ENCODE measurements around the gene C1D.
A peak's percentile ranks its signal among the peaks of the same experiment; 100 is the strongest.
"Not testable (repeated sequence)": the region's sequence is repeated elsewhere in the genome, so short reads cannot be mapped to it uniquely, and the experiment has no call there.

Gene C1D, protein sequence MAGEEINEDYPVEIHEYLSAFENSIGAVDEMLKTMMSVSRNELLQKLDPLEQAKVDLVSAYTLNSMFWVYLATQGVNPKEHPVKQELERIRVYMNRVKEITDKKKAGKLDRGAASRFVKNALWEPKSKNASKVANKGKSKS

GRCh38 chr2:68062680-68063387 is at the start of gene C1D:
TSS of gene C1D (minus strand) at chr2:68063004. CDS start at chr2:68047310, 15,694 bp downstream.
- peak; percentile 69 for DNase-seq

DNA sequence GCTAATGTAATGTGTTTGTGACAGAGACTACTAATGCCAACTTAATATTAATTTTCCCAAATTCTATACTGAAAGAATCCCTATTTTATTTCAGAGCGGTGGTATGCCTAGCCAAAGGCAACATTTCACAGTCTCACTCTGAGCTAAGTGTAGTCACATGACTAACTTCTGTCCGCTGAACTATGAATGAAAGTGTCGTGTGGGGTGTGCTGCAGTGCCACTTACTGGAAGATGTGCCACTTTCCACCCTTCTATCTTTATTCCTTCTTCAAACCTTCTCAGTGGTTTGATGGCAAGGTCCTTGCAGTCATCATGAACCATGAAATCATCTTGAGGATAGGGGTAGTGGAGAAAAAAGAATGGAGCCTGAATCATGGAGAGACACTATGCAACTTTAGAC is 47.3 kb upstream of the C1D start:
- no peak for DNase-seq

DNA sequence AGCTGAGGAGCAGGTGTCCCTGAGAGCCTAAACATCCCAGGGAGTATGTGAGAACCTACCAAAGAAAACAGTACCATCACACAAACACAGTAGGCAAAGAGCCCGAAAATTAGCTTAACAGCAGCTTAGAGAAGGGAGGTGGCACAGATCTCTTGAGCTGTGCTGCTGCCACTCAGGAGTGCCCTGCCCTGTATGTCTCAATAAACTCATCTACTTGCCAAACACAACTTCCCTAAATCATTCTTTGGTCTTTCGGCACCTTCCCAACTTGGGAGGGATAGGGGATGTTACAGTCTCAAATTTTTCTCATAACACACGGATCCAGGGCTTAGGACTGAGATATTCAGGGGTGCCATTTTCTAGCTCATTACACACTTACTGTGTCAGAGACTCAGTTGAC is 45.3 kb upstream of the C1D start:
- no peak for DNase-seq

- no peak for DNase-seq
These were observed 44.7 kb upstream of the C1D start for GRCh38 chr2:68107475-68107874.

- no peak for DNase-seq
These were observed 41.5 kb upstream of the C1D start for GRCh38 chr2:68104111-68104835.

DNA sequence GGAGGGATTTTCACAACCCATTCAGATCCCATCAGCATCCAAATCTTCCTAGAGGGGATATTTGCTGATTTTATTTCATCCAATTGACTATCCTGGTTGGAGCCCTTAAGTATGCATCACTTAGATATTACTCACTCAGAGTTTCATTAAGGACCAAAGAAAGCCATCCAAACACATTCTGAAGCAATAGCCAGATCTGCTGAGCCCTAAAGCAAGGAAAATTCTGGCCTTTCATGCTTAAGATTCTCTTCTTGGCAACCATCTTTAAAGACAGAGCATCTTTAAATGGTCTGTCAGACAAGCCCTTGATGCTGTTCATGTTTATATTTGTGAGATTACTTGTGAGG is 40.9 kb upstream of the C1D start:
- no peak for DNase-seq

GRCh38 chr2:68103030-68103708 is 40.4 kb upstream of the C1D start:
- no peak for DNase-seq

GRCh38 chr2:68100189-68100588 is 37.4 kb upstream of the C1D start:
- DNase-seq = no peak

- no peak for DNase-seq
These were observed 36.5 kb upstream of the C1D start for GRCh38 chr2:68099260-68099659.

DNA sequence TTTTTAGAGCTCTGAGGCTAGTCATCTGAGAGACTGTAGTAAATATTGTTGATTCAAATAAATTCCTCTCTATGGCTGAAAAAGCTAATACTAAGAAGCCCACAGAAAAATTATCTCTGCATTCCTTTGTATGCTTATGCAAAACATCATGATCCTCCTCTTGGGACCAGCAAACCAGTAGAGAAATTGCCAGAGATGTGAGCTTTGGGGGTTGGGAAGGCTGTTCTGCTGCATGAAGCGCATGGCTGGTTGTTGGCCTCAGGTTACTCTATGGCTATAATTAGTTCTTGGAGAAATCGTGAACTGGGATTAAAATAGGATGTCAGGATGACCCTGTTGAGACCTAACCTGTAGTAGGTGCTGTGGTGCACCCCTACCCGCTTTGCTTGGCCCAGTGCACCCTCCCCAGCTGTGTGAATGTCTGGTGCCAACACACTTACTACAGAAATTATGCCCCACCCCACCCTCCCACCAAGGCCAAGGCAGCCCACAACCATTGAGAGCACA is 35.5 kb upstream of the C1D start:
- no peak for DNase-seq

- DNase-seq = no peak
These were observed 31.3 kb upstream of the C1D start for GRCh38 chr2:68094111-68094510.

- no peak for DNase-seq
These were observed 30.8 kb upstream of the C1D start for GRCh38 chr2:68093634-68094033.

DNA sequence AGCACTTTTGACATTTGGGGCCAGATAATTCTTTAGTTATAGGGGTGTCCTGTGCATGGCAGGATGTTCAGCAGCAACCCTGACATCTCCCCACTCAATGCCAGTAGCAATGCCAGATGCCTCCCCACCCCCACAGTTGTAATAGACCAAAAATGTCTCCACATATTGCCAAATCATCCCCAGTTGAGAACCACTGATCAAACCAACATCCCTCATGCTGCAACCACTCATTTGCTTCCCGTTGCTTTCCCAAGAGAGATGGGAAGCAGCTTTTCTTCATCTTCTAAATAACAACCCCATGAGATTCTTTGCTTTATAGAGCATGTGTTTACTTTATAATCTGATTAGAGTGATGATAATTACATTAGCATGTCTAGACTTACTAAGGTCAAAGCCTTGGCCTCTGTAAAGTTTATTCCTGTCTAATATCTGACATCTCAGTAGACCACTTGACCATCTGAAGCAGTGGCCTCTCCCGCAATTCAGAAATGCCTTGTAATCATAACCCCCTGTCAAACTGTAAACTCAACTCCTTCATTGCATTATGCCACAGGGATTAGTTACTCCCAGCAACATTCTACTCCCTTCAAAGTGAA is 28.7 kb upstream of the C1D start:
- no peak for DNase-seq

GRCh38 chr2:68089961-68090360 is 27.2 kb upstream of the C1D start:
- no peak for DNase-seq

GRCh38 chr2:68088940-68089339 is 26.1 kb upstream of the C1D start:
- no peak for DNase-seq

DNA sequence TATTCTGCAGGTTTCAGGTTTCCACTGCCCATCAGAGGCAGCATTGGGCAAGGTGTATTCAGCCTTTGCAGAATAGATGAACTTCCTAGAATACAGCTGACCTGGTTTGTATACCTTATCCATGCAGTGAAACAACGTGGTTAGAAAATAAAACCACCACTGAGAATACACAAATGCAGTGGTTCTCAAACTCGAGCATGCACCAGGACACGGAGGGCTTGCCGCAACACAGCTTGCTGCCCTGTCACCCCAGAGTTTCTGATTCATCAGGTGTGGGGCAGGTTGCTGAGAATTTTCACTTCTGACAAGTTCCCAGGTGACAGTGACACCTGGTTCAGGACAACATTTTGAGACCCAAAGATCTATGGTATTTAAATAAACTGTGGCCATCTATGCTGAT is 23.4 kb upstream of the C1D start:
- no peak for DNase-seq

DNA sequence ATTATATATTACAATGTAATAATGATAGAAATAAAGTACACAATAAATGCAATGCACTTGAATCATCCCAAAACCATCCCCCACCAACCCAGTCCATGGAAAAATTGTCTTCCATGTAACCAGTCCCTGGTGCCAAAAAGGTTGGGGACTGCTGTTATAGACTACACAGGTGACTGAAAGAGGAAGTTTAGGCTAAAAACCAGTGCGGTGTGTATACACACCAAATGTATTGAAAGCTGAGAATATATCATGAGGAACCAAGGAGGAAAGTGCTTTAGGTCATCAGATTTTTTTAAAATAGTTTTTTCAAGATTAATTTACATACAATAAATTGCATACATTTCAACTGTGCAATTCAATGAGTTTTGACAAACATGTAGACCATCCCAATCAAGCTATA is 20.5 kb upstream of the C1D start:
- no peak for DNase-seq

DNA sequence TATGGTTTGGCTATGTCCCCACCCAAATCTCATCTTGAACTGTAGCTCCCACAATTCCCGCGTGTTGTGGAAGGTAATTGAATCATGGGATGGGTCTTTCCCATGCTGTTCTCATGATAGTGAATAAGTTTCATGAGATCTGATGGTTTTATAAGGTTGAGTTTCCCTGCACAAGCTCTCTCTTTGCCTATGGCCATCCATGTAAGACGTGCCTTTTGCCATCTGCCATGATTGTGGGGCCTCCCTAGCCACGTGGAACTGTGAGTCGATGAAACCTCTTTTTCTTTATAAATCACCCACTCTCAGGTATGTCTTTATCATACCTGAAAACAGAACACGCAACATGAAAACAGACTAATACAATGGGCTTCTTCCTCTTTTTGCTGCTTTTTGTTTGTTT is 11.2 kb upstream of the C1D start:
- no peak for DNase-seq

DNA sequence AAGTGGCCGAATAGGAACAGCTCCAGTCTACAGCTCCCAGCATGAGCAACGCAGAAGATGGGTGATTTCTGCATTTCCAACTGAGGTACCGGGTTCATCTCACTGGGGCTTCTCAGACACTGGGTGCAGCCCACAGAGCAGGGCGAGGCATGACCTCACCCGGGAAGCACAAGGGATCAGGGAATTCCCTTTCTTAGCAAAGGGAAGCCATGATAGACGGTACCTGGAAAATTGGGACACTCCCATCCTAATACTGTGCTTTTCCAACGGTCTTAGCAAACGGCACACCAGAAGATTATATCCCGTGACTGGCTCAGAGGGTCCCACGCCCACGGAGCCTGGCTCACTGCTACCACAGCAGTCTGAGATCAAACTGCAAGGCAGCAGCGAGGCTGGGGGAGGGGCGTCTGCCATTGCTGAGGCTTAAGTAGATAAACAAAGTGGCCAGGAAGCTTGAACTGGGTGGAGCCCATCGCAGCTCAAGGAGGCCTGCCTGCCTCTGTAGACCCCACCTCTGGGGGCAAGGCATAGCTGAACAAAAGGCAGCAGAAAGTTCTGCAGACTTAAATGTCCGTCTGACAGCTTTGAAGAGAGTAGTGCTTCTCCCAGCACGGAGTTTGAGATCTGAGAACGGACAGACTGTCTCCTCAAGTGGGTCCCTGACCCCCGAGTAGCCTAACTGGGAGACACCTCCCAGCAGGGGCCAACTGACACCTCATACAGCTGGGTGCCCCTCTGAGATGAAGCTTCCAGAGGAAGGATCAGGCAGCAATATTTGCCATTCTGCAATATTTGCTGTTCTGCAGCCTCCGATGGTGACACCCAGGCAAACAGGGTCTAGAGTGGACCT is 1.2 kb upstream of the C1D start:
- DNase-seq = not testable (repeated sequence)

DNA sequence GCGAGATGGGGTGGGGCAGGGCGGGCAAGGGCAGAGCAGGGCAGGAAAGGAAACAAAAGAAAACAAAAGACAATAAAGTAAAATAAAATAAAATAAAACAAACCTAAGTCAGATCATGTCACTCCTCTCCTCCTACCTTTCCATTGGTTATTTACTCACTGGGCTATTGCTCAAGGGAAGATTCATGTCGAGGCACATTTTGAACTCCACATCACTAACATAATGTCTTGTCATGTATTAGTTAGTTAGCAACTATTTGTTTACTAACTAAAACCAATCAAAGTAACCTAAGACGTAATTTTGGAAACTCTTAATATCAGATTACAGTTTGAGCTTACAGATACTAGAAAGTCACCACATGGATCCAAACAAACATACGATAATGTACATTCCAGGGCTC is 2.2 kb downstream of the C1D start:
- DNase-seq = no peak

- DNase-seq = no peak
These were observed 2.8 kb downstream of the C1D start for GRCh38 chr2:68059784-68060525.
